Activated CD4-positive, CD25-positive, alpha-beta regulatory T cell (primary cell): ENCODE data around the gene FOXP1.

Source experiments
- DNase-seq, 4 experiments: peaks; one replicate each; lab custom pipeline; 2025; lab: John Stamatoyannopoulos, UW

The FOXP1 gene

DNA sequence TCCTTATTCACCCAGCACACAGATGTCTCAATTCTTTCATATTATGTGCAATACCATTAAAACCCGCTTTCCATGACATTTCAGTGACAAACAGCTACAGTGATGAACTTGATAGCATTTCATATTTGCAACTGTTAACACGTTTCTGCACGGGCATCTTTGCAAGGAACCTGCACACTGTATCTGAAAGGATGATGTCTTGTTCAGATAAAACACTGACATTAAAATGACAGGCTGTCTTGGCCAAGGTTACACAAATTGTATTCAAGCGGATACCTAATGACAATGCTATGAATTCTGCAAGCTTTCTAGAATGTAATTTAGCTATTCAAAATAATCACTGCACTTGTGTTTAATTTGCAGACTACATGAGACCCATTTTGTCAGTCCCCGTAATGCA, 529.2 kb downstream of the FOXP1 start:
- no peak for DNase-seq

DNA sequence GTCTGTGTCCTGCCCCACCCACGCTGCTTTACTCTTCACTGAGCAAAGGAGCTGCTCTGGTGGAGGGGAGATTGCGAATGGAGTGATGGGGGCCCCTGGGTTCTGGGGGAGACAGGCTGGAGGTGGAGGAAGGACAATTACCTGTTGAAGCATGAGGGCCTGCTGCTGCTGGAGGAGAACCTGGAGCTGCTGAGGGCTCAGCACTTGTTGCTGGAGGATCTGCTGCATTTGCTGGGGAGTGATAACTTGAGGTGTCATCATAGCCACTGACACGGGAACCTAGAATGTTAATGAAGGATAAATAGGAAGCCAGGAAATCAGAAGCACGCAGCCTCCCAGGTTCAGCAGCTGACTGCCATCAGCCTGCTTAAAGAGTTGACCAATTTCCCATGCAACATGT, 530.0 kb downstream of the FOXP1 start:
- DNase-seq = no peak

DNA sequence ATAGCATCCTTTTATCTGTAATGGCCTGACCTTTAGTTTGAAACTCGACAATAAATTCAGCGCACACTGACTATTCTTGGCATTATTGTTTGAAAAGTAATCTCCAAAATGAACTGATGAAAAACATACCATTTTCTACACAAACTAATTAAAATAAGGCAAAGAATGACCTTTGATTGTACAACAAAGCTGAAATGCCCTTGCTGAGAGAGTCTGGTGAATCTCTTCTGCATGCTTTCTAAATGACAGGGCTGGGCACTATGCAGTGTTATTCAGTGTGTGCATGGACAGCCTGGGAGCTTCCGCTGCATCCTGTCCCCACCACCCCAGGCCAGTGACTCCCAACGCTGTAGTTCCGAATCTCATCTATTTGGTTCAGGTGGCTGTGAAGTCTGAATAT, 530.8 kb downstream of the FOXP1 start:
- no peak for DNase-seq

DNA sequence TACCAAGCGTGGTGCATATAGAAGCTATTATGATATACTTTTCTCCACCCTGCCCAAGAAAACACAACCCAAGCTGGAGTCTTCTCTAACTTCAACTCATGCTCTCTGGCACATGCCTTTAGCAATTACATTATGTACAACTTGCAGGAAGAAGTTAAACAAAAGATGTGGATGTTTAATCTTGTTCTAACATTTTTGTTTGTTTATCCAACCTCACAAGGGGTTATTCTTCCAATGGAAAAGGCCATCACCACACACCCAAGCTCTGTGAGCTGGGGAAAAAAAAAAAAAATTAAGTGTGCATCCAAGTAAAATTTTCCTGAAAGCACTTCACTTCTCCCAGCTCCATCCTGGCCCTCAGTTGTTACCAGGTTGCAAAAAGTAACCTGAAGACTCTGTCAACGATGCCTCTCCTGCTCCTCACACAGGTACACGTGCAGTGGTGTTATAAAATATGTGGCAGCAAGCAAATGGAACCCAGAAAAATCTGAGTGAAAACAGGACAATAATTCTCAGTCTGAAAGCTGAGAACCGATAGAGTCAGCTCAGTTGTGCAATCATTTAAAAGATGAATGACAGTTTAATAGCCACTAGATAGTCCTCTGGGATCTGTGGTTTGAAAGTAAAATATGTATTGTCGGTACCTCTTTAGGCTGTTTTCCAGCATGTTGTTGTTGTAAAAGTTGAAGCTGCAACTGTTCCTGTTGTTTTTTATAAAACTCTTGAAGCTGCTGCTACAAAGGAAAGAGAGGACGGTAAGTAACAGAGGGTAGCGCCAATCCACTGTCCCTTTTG, 531.4 kb downstream of the FOXP1 start:
- no peak for DNase-seq

DNA sequence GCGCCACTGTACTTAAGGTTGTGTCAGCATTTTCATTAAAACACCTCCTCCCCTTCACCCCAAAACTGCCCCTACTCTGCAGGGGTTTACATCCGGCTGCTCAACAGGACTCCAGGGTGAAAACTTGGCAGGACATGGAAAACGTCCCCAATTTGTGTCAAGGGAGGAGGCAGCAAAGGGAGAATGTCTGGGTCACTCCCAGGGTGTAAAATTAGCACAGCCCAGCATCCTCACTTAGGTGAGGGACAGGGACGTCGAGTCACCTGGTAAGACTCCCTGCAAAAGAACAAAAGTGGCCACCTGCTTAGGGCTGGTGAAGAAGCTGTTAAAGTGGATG, 532.3 kb downstream of the FOXP1 start:
- DNase-seq = no peak

DNA sequence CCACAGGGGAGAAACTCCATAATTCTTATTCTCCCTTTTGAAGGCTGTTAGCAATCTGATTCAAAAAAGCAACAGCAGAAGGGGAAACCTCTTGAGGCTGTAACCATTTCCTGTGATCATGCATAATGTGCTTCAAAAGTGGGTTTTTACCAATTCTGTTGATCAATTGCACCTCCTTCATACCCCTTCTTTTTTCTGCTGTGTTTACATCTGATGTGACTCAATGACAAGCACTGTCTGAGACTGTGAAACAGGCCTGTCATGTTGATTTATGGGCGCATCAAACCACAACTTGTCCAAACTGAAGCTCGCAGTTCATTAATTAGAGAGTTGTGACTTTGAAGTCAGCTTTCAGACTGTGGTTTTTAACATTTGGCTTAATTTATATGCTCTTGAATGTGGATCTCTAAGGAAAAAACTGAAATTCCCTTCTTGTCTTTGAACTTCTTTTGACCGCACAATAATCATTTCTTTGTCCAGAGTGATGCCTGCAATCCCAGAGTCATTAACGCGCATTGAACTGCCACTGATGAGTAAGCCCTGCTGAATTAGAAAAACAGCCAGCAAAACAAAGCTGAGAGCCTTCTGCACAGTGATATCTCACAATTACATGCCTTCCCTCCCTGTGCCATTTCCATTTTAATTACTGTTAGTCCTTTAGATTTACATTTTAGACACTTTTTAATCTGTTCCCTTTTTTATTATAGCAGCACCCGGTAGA, 532.8 kb downstream of the FOXP1 start:
- no peak for DNase-seq

DNA sequence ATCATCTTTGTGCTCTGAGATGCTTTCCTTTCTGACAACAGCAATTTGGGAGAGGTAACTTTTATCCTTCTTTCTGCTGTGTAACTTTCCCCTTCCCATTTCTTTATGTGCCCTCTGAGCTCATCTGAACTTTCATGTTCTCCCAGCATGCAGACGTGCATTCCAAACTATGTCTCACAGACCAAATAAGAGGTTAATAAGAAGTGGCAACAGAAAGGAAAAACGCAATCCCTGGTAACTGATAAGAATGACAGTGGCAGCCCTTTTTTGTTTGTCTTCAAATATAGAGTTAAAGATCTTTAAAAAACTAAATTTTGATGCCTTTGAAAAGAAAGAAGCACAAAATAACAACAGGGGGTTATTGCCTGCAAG, 533.4 kb downstream of the FOXP1 start:
- no peak for DNase-seq

DNA sequence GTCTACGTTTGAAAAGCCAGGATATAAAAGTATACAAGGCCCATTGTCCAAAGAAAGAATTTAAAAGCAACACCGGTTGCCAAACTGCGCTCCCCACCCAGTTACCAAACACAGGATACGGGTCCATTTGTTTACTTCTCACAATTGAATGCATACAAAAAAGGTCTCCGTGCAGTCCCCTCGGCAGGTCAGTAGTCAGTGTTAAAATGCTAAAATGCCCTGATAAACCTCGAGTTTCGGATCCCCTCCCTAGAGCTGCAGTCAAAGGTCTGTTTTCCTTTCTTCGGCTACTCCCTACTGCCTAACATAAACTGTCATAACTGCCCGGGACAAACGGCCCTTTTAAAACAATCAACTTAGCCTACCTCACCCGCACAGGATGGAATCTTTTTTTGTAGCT, 534.6 kb downstream of the FOXP1 start:
- no peak for DNase-seq

DNA sequence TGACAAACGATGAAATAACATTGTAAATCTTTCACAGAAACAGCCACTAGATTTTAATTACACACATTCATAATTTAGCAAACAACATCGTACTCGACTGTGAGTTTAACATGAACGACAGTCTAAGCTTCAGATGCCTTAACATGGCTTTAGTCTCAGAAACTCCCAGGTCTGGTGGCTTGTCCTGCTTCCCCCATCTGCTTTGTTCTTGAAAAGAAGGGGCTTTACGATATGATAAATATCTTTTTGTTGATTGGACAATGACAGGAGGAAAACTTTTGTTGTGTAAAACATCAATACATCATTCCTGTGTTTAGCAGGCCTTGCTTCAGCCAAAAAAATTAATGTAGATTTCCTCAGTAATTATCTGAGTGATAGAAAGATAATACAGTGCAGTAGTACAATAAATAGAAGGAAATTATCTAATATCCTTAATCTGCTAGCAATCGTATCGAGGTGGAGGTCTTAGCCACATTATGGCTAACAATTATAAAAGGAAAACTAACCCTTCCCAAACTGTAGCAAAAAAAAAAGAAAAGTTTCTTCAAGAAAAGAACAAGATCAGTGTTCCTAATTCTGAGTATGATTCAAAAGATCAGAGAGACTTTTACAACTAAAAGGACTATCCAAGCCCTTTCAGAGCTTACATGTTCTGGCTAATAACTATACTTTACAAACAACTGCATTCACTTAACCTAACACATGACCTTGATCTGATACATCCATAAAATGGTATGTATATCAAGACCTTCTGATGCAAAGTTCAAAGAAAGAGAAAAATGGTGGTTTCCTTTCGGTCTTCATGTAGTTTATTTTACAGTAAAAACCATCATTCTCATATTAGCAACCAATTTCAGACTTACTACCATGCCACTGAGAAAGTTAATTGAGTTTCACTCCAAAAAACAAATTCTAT, 535.7 kb downstream of the FOXP1 start:
- DNase-seq = no peak

DNA sequence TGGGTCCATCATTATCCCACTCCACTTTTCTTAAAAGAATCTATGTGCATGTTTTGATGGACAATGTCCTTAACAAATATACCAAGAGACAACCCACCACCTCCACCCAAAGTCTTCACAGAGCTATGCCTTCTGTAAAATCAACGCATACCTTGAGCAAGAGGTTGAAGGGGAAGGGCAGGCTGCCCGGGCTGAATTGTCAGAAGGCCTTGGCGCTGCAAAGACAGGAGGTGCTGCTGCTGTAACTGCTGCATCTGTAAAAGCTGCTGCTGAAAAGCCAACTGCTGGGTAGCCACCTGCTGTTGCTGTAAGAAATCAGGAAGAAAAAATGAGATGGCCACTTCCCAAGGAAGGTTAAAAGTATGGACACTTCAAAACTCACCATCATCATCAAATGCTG, 536.7 kb downstream of the FOXP1 start:
- DNase-seq = no peak

DNA sequence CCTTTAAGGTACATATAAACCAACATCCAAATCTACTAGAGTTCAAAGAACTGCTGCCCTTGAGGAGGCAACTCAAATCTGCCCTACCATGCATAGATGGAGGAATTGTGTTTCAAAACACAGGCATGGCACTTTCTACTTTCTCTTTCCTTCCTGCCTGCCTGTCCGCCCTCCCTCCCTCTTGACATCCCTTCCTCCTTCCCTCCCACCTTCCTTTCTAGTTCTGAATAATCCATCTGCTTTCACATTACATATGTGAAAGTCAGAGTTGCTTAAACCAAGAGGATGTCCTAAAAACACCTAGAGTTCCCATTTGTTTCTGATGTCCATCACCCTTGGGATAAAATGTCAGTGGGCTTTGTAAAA, 537.6 kb downstream of the FOXP1 start:
- no peak for DNase-seq

DNA sequence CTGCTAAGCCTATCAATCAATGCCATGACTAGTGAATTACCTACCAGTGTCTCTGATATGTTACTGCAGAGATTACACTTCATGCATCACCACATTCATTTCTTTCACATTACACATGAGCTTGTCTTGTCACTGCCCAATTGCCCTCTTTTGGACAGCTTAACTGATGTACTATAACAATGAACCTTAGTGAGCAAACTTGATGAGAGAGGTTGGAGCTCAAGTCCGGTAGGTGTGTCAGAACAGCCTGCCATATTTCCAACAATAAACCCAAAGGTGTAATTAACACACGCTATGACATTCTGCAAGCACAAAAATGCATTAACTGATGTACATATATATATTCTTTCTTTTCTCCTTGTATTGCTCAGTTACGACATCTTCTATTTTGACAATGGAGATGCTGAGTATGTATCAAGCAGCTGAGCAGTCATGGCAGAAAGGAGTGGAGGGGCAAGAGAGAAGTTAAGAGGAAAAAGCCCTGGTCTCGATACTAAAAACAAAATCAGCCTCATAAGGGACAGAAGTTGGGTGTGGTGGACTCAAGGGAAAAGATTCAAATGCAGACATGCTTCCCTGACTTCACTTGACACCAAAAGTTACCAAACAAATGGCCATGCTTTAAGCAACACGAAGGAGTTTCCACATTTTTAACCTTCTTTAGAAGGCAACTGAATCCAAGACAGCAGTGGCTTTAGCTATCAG, 538.2 kb downstream of the FOXP1 start:
- DNase-seq = no peak

DNA sequence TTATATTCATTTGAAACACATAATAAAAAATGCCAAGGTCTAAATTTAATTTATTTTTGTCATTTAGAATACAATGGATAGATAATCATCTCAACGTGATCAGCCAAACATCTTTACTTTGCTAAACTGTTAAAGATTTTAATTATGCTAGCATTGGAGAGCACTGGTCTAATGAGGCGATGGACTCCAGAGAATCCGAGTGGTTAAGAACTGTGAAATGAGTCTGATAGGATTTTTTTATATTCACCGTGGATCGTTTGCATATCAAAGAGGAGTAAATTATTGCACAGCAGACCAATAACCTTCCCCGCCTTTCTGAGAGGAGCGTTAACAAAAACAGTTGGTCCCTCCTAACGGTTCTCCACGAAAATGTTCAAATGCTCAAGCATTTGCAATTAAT, 540.8 kb downstream of the FOXP1 start:
- DNase-seq = no peak

DNA sequence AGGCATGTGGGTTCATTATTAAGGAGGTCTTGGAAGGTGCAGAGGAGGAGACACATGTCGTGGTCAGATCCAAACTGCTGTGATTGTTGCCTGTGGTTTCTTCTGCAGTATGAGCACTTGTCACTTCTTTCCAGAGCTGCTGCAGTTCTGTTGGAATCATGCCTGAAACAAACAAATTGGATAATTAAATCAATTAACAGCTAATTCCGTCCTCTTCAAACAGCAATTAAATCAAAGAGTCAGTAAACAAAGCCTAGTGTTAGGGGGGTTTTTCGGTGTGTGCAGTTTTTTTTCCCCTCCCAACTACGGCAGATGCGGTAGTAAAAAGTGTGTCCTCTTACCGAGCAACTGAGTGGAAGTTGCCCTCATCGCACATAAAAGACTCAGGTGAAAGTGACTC, 542.2 kb downstream of the FOXP1 start:
- DNase-seq = no peak

DNA sequence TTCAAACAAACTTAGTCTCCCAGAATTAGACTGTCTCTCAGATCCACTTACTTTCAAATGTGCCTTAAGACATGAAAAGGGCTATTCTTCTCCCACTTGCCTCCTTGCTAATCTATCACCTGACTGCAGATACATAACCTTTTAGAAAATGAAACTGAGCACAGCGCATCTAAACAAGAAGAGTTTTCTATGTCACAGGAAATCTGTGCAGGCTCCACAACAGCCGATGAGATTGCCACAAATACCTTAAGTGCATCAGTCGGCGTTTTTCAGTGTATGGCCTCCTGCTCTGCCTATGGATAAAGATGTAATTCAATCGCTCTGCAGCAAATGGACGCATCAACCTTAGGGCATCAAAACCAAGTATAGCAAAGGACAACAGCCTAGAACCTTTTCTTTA, 544.2 kb downstream of the FOXP1 start:
- DNase-seq = no peak

DNA sequence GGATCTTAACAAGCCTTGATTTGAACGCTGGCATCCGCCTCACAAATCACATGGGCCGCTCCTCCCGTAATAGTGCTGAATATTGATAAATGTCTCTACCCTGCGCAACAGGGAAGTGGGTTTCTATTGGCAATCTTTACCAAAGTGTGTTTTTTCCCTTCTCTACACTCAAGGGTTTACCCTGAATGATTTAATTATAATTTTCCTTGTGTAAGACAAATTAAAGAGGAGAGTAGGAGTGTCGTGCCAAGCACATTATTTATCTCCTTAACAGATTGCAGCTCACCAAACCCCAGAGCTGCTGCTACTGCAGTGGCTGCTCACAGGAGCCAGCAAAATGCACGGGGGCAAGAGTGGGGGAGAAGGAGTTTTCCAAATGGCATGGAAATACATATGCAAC, 545.8 kb downstream of the FOXP1 start:
- DNase-seq = no peak

DNA sequence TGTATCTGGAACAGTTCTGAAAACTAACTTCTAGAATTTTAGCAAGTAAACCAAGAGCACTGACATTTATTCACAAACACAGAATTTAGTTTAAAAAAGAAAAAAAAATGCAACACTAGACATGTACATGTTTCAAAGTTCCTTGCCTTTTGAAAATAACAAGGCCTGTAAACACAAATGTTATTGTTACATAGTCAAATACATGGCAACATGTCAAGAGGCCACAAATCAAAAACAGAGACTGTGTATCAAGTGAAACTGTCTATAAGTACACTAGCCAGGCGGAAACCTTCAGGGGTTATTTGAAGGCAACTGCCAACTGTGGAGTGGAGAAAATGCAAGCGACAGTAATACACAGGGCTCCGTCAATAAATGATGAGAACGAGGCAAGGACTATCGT, 547.6 kb downstream of the FOXP1 start:
- DNase-seq = no peak

DNA sequence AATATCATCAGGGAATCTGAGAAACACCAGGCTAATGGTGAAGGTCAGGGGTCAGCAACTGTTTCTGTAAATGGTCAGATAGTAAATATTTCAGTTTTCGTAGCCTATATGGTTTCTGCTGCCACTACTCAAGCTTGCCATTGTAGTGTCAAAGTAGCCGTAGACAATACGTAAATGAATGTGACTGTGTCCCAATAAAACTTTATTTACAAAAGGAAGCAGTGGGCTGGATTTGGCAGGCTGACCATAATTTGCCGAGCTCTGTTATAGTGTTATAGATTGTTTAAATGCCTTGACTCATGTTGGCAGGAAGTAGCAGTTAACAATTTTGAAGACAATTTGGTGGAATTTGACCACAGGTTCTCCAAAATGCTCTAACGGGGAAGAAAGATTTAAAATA, 548.2 kb downstream of the FOXP1 start:
- DNase-seq = no peak

DNA sequence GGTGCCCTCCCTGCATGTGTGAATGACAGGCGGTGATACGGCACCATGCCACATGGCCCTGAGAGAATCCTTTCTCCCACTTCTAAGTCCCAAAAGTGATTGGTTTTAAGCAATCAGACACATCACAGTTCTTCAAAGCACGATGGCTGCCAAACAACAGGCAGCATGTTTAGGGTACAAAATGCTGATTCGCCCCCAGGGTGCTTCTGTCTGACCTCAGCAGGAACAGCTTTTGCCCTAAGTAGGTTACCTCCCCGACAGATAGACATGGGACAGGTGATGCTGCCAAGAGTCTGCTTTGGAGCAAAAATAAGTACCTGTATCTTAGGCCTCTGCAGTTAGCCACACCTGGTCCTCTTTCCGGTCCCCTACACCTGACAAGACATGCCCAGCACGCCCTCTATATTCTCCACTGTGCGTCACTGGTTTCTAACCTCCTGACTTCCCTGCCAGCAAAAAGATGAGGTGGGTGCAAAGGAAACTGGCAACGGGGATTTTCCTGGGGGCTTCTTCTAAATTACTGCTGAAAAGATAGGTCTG, 549.8 kb downstream of the FOXP1 start:
- no peak for DNase-seq

DNA sequence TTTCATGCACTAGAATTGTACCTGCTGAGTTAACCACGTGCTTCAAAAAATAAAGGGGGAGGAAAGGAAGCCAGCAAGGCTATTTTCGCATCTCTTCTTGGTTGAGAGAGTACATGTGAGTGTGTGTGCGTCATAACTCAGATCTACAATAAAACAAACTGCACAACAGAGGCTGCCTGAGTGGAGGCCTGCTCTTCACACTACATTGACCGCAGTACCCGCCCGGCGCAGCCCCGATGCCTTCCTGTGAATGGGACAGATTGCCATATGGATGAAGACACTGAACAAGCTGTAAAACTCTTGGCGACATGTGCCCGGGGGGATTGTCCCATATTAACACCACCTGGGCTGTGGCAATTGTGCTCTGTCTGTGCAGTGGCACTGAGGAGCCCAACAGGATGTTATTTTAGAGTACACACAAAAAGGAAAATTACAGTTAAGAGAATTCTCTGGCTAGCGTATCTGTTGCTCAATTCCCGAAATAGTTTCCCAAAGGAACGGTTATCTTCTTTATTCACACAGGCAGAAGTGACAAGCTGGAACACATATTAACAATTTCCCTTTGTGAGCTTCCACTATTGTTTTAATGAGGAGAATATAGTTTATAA, 551.5 kb downstream of the FOXP1 start:
- DNase-seq = no peak

DNA sequence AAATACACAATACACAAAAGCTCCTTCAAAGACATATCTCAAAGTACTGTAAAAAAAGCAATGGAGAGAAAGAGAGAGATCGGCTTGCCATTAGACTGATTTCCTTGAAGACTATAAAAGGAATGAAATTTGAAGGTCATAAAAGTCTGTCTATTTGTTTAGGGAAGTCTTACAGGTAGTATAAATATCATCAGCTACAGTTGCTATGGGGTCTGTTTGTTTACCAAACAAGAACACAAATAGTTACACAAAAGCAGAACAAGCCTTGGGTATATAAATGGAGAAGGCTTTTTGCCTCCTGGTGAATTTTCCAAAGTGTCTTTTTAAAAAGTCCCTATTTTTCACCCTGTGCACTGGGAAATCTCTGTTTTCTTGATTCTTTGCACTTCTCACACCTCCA, 552.3 kb downstream of the FOXP1 start:
- no peak for DNase-seq

DNA sequence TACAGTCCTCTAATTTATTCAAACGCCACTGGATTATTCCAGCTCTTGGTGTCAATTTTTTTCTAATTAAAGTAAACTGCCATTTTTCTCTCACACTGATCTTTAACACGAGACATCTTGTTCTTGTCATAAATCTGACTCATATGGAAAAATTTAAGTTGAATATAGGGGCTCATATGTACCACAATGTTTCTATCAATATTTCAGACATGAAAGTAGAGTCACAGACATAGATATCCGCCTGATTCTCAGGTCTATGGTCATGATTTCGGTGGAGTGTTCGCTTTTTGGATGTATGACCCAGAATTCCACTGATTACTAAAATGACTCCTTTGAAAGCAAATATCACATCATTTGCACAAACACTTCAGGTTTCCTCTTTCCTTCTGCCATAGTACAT, 552.8 kb downstream of the FOXP1 start:
- DNase-seq = no peak
